ENCODE data around the gene UTS2R. TPM values are rescaled to one million over a fixed set of nuclear protein-coding genes. Genes with fewer than 3 reads are reported as not detected.

Gene UTS2R
- polyA plus RNA-seq, 1 of the 3 experiments (the other 2 are of a cell fraction), result not detected

- H3K9ac ChIP-seq, result no peak overlapping the region
- no peaks in the 10 kb centered on the region for H3K79me2 ChIP-seq (ENCODE audit: insufficient read depth)
- no peak for DNase-seq
- CTCF ChIA-PET, result interaction anchor here (0.5 to 3.2 kb wide), 11 partner anchors 9 to 1373 kb away, joined by 3 to 20 read pairs (median 4); partner anchors contain the start of gene UTS2R
- H3K9me3 ChIP-seq, result no peaks in the 10 kb centered on the region
- H4K20me1 ChIP-seq (ENCODE audit: insufficient read depth), result no peaks in the 10 kb centered on the region
- peaks cover 11% of the 10 kb centered on the region for H3F3A ChIP-seq (replicated peaks; ENCODE audit: insufficient read depth)
- H3K27me3 ChIP-seq (ENCODE audit: insufficient read depth), result peaks cover 7% of the 10 kb centered on the region
- WGBS (ENCODE audit: low lambda C conversion rate), result 92% methylated on average over 6 of the region's 6 CpGs
- POLR2A ChIA-PET, result no interaction called here
- no peak for TF ChIP-seq IRF3 (IDR thresholded peaks at IDR 0.05; ENCODE audit: low read depth, low read length)
- no peak for TF ChIP-seq ELF1 (IDR thresholded peaks at IDR 0.05)
- no peak for TF ChIP-seq FOSL2 (IDR thresholded peaks at IDR 0.05; ENCODE audit: borderline replicate concordance, low read depth)
- no peak for TF ChIP-seq ZBTB33 (IDR thresholded peaks at IDR 0.05; ENCODE audit: borderline replicate concordance, low read depth)
- TF ChIP-seq JUND (IDR thresholded peaks at IDR 0.05), result no peak
- no peak for TF ChIP-seq CHD2 (IDR thresholded peaks at IDR 0.05; ENCODE audit: low read length, partially characterized antibody)
- no peak for TF ChIP-seq USF1 (IDR thresholded peaks at IDR 0.05; ENCODE audit: borderline replicate concordance, low read depth)
- no peak for TF ChIP-seq GATA2 (CRISPR knock-in tag; IDR thresholded peaks at IDR 0.05)
- no peak for TF ChIP-seq EZH2phosphoT487 (IDR thresholded peaks at IDR 0.05; ENCODE audit: borderline replicate concordance, low read depth)
- no peak for TF ChIP-seq SMC3 (IDR thresholded peaks at IDR 0.05; ENCODE audit: low read depth, low read length)
- no peak for TF ChIP-seq RFX5 (IDR thresholded peaks at IDR 0.05; ENCODE audit: low read length)
- no peak for TF ChIP-seq TAF1 (IDR thresholded peaks at IDR 0.05; ENCODE audit: borderline replicate concordance, low read depth, low read length)
- peaks cover 0 to 8% of the 10 kb centered on the region in 2 experiments; a peak in 1 of 4 replicates for H3K4me1 ChIP-seq (ENCODE audit: control insufficient read depth in 1 of 2, insufficient read depth in 2 of 2, low read depth in 1 of 2, low read length in 1 of 2)
- H3K4me2 ChIP-seq, result no peak overlapping the region
- no peak overlapping the region for H3K4me3 ChIP-seq (ENCODE audit: low read depth in 2 of 2, low read length in 1 of 2)
- H2AFZ ChIP-seq (ENCODE audit: low read depth), result no peak overlapping the region
- H3K36me3 ChIP-seq (replicated peaks in 1 of 2; ENCODE audit: control insufficient read depth in 1 of 2, insufficient read depth in 2 of 2, low read length in 1 of 2), result no peaks in the 10 kb centered on the region
- H3K9me2 ChIP-seq, result no peaks in the 10 kb centered on the region
- no peak overlapping the region for H3K27ac ChIP-seq (ENCODE audit: low read depth in 2 of 2, low read length in 1 of 2)
Measured at GRCh38 chr17:82361885-82362633, 9.5 kb upstream of the UTS2R start.
